ENCODE data around the gene IYD. TPM values are rescaled to one million over a fixed set of nuclear protein-coding genes. Genes with fewer than 3 reads are reported as not detected.

The IYD gene
- total and polyA plus RNA-seq, 9 of the 15 experiments (the other 6 are each of a cell fraction or from before 2014, with no cell fraction given) = not detected

GRCh38 chr6:150323205-150323604 is 45.6 kb upstream of the IYD start (continued):
- no peak for TF ChIP-seq HMGXB4 (CRISPR knock-in tag; IDR thresholded peaks at IDR 0.05)
- TF ChIP-seq TCF3 (CRISPR knock-in tag; IDR thresholded peaks at IDR 0.05) = peak; percentile 57
- peak; percentile 58; the same call in 1 of the 2 replicates for TF ChIP-seq HIVEP1 (CRISPR knock-in tag; IDR thresholded peaks at IDR 0.05)
- TF ChIP-seq ZNF395 (CRISPR knock-in tag; IDR thresholded peaks at IDR 0.05) = no peak; the same call in 1 of the 2 replicates
- TF ChIP-seq ZEB2 (IDR thresholded peaks at IDR 0.05) = no peak
- TF ChIP-seq RBM25 (IDR thresholded peaks at IDR 0.05; ENCODE audit: low read depth, low read length, severe bottlenecking) = peak; percentile 92
- peak; percentile 46; the same call in 1 of the 2 replicates for TF ChIP-seq JUND (IDR thresholded peaks at IDR 0.05; ENCODE audit: borderline replicate concordance, low read depth, low read length)
- peak; percentile 7; the same call in 1 of the 3 replicates for TF ChIP-seq JUND (tag; IDR thresholded peaks at IDR 0.05; ENCODE audit: borderline replicate concordance, low read depth, low read length)
- TF ChIP-seq ATF6 (CRISPR knock-in tag; IDR thresholded peaks at IDR 0.05) = no peak
- 0 out of 2 replicates have a peak, but pooled peaks have one; percentile 17 for TF ChIP-seq MEF2D (tag; conservative IDR thresholded peaks at IDR 0.05; ENCODE audit: low read depth)
- TF ChIP-seq ZNF584 (CRISPR knock-in tag; IDR thresholded peaks at IDR 0.05; ENCODE audit: low read depth) = no peak; the same call in none of the 2 replicates
- TF ChIP-seq FOXM1 (IDR thresholded peaks at IDR 0.05; ENCODE audit: low read depth) = no peak
- TF ChIP-seq FOXM1 (CRISPR knock-in tag; IDR thresholded peaks at IDR 0.05; ENCODE audit: low read depth) = no peak
- TF ChIP-seq CBFA2T3 (IDR thresholded peaks at IDR 0.05) = peak; percentile 61
- peak; percentile 99 for TF ChIP-seq CEBPB (tag; IDR thresholded peaks at IDR 0.05)
- TF ChIP-seq MEIS2 (IDR thresholded peaks at IDR 0.05; ENCODE audit: partially characterized antibody) = no peak
- no peak for TF ChIP-seq ZNF75A (CRISPR knock-in tag; IDR thresholded peaks at IDR 0.05)
- no peak for TF ChIP-seq HDAC3 (IDR thresholded peaks at IDR 0.05; ENCODE audit: borderline replicate concordance, partially characterized antibody)
- TF ChIP-seq, protein P1, sequence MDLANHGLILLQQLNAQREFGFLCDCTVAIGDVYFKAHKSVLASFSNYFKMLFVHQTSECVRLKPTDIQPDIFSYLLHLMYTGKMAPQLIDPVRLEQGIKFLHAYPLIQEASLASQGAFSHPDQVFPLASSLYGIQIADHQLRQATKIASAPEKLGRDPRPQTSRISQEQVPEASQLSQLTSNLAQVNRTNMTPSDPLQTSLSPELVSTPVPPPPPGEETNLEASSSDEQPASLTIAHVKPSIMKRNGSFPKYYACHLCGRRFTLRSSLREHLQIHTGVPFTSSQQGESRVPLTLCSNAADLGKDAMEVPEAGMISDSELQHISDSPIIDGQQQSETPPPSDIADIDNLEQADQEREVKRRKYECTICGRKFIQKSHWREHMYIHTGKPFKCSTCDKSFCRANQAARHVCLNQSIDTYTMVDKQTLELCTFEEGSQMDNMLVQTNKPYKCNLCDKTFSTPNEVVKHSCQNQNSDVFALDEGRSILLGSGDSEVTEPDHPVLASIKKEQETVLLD (IDR thresholded peaks at IDR 0.05) = no peak
- no peak for TF ChIP-seq POLR2AphosphoS2 (IDR thresholded peaks at IDR 0.05; ENCODE audit: low read length)
- TF ChIP-seq L3MBTL2 (IDR thresholded peaks at IDR 0.05) = peak; percentile 72; the same call in 1 of the 2 replicates
- no peak for TF ChIP-seq BRD9 (IDR thresholded peaks at IDR 0.05; ENCODE audit: low read depth, partially characterized antibody)
- no peak for TF ChIP-seq FOXP1 (CRISPR knock-in tag; IDR thresholded peaks at IDR 0.05)
- TF ChIP-seq NCOR1 (IDR thresholded peaks at IDR 0.05) = no peak
- TF ChIP-seq ZNF507 (tag; conservative IDR thresholded peaks at IDR 0.05) = no peak
- no peak for TF ChIP-seq TGIF2 (CRISPR knock-in tag; IDR thresholded peaks at IDR 0.05)

Data from K562 (cell line).